ENCODE data around the gene ZNF284. TPM values are rescaled to one million over a fixed set of nuclear protein-coding genes. Genes with fewer than 3 reads are reported as not detected.

Gene ZNF284
- total RNA-seq, 1 experiment from 2014 or later = 1.7 TPM

- Mint-ChIP-seq H3K4me1 (peaks cover 11% of the 10 kb centered on the region), H3K9me3 (peaks cover 48% of the 10 kb centered on the region), H3K27ac (peak within 1 kb of the TSS; percentile 56), H3K27me3 (ENCODE audit: low read depth) (peaks cover 18% of the 10 kb centered on the region), H3K4me3 (peak within 1 kb of the TSS; percentile 95), H3K36me3 (peaks cover 37% of the 10 kb centered on the region)
- ATAC-seq = peak; percentile 98
- TF ChIP-seq ZNF263 (CRISPR knock-in tag; IDR thresholded peaks at IDR 0.05; ENCODE audit: low read depth) (no peak), CREM (CRISPR knock-in tag; IDR thresholded peaks at IDR 0.05) (peak; percentile 39; the same call in 1 of the 2 replicates), GABPB1 (CRISPR knock-in tag; IDR thresholded peaks at IDR 0.05) (0 out of 2 replicates have a peak, but pooled peaks have one; percentile 39)
- ChIA-PET POLR2A (no interaction called here), CTCF (interaction anchor here (0.8 kb wide), 1 partner anchor 216 kb away, joined by 3 read pairs; no protein-coding TSS in a partner anchor)
- peak; percentile 65 for DNase-seq (ENCODE audit: low spot score)
These were observed 46.6 kb upstream of the ZNF284 start, which contains the start of gene ZNF222 for GRCh38 chr19:44025217-44025936. ZNF222 (plus strand) TSS chr19:44025379; CDS start chr19:44025437, 58 bp downstream.

DNA sequence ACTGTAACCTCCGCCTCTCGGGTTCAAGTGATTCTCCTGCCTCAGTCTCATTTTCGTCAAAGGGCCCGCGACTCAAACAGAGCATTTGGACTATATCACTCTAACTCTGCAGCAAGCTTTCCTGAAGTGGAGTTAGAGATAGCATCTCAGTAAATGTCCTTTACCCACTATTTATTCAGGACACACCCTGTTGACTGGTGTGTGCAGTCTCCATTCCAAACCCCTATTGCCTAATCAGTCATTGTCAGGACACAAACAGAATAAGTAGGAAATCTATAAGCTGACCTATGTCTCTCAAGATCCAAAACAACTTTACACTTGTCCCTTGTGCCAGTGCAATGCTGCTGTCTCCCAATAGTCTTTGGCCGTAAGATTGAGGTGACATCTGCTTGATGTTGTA lies 45.3 kb upstream of the ZNF284 start:
- no peak for ATAC-seq
- no peak for DNase-seq (ENCODE audit: low spot score)
- Mint-ChIP-seq H3K27me3 (ENCODE audit: low read depth) (peaks cover 9% of the 10 kb centered on the region), H3K27ac (no peak overlapping the region), H3K4me3 (peak overlapping the region; percentile 95; the same call in 1 of the 2 replicates), H3K9me3 (peaks cover 54% of the 10 kb centered on the region), H3K4me1 (peaks cover 11% of the 10 kb centered on the region), H3K36me3 (peaks cover 49% of the 10 kb centered on the region)
- TF ChIP-seq HMGXB4 (CRISPR knock-in tag; IDR thresholded peaks at IDR 0.05) (no peak), MYBL2 (CRISPR knock-in tag; IDR thresholded peaks at IDR 0.05) (no peak), ETV6 (CRISPR knock-in tag; IDR thresholded peaks at IDR 0.05) (no peak), CBFB (CRISPR knock-in tag; IDR thresholded peaks at IDR 0.05; ENCODE audit: low read depth) (no peak), ATF2 (CRISPR knock-in tag; IDR thresholded peaks at IDR 0.05; ENCODE audit: borderline replicate concordance, low read depth) (no peak), ZSCAN18 (CRISPR knock-in tag; IDR thresholded peaks at IDR 0.05) (no peak), CREB1 (CRISPR knock-in tag; IDR thresholded peaks at IDR 0.05) (no peak)
- POLR2A ChIA-PET = no interaction called here
- CTCF ChIA-PET = no interaction called here

DNA sequence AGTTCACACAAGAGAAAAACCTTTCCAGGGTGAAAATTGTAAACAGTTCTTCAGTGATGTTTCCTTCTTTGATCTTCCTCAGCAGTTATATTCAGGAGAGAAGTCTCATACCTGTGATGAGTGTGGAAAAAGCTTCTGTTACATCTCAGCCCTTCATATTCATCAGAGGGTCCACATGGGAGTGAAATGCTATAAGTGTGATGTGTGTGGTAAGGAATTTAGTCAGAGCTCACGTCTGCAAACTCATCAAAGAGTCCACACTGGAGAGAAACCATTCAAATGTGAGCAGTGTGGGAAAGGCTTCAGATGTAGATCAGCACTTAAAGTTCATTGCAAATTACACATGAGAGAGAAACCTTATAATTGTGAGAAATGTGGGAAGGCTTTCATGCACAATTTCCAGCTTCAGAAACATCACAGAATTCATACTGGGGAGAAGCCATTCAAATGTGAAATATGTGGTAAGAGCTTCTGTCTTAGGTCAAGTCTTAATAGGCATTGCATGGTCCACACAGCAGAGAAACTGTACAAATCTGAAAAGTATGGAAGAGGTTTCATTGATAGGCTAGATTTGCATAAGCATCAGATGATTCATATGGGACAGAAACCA lies 39.9 kb upstream of the ZNF284 start:
- ATAC-seq (no peak), DNase-seq (ENCODE audit: low spot score) (no peak)
- Mint-ChIP-seq H3K4me1 (no peaks in the 10 kb centered on the region), H3K27me3 (ENCODE audit: low read depth) (peaks cover 11% of the 10 kb centered on the region), H3K27ac (no peak overlapping the region), H3K9me3 (peaks cover 91% of the 10 kb centered on the region), H3K4me3 (no peak overlapping the region), H3K36me3 (peaks cover 90% of the 10 kb centered on the region)
- CTCF ChIA-PET = no interaction called here
- POLR2A ChIA-PET = no interaction called here
- TF ChIP-seq ELF4 (CRISPR knock-in tag; IDR thresholded peaks at IDR 0.05; ENCODE audit: low read depth) (no peak), TEAD4 (CRISPR knock-in tag; IDR thresholded peaks at IDR 0.05) (no peak), NFYB (CRISPR knock-in tag; conservative IDR thresholded peaks at IDR 0.05; ENCODE audit: low read depth) (no peak), ETV6 (CRISPR knock-in tag; IDR thresholded peaks at IDR 0.05) (no peak), ZBTB21 (CRISPR knock-in tag; IDR thresholded peaks at IDR 0.05; ENCODE audit: borderline replicate concordance) (no peak), JAZF1 (CRISPR knock-in tag; IDR thresholded peaks at IDR 0.05) (no peak)
- TF ChIP-seq, protein P1, sequence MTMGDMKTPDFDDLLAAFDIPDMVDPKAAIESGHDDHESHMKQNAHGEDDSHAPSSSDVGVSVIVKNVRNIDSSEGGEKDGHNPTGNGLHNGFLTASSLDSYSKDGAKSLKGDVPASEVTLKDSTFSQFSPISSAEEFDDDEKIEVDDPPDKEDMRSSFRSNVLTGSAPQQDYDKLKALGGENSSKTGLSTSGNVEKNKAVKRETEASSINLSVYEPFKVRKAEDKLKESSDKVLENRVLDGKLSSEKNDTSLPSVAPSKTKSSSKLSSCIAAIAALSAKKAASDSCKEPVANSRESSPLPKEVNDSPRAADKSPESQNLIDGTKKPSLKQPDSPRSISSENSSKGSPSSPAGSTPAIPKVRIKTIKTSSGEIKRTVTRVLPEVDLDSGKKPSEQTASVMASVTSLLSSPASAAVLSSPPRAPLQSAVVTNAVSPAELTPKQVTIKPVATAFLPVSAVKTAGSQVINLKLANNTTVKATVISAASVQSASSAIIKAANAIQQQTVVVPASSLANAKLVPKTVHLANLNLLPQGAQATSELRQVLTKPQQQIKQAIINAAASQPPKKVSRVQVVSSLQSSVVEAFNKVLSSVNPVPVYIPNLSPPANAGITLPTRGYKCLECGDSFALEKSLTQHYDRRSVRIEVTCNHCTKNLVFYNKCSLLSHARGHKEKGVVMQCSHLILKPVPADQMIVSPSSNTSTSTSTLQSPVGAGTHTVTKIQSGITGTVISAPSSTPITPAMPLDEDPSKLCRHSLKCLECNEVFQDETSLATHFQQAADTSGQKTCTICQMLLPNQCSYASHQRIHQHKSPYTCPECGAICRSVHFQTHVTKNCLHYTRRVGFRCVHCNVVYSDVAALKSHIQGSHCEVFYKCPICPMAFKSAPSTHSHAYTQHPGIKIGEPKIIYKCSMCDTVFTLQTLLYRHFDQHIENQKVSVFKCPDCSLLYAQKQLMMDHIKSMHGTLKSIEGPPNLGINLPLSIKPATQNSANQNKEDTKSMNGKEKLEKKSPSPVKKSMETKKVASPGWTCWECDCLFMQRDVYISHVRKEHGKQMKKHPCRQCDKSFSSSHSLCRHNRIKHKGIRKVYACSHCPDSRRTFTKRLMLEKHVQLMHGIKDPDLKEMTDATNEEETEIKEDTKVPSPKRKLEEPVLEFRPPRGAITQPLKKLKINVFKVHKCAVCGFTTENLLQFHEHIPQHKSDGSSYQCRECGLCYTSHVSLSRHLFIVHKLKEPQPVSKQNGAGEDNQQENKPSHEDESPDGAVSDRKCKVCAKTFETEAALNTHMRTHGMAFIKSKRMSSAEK (CRISPR knock-in tag; IDR thresholded peaks at IDR 0.05; ENCODE audit: borderline replicate concordance) = no peak
- TF ChIP-seq, protein P2, sequence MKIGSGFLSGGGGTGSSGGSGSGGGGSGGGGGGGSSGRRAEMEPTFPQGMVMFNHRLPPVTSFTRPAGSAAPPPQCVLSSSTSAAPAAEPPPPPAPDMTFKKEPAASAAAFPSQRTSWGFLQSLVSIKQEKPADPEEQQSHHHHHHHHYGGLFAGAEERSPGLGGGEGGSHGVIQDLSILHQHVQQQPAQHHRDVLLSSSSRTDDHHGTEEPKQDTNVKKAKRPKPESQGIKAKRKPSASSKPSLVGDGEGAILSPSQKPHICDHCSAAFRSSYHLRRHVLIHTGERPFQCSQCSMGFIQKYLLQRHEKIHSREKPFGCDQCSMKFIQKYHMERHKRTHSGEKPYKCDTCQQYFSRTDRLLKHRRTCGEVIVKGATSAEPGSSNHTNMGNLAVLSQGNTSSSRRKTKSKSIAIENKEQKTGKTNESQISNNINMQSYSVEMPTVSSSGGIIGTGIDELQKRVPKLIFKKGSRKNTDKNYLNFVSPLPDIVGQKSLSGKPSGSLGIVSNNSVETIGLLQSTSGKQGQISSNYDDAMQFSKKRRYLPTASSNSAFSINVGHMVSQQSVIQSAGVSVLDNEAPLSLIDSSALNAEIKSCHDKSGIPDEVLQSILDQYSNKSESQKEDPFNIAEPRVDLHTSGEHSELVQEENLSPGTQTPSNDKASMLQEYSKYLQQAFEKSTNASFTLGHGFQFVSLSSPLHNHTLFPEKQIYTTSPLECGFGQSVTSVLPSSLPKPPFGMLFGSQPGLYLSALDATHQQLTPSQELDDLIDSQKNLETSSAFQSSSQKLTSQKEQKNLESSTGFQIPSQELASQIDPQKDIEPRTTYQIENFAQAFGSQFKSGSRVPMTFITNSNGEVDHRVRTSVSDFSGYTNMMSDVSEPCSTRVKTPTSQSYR (CRISPR knock-in tag; IDR thresholded peaks at IDR 0.05) = no peak
- TF ChIP-seq, protein P3, sequence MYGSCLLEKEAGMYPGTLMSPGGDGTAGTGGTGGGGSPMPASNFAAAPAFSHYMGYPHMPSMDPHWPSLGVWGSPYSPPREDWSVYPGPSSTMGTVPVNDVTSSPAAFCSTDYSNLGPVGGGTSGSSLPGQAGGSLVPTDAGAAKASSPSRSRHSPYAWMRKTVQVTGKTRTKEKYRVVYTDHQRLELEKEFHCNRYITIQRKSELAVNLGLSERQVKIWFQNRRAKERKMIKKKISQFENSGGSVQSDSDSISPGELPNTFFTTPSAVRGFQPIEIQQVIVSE (CRISPR knock-in tag; IDR thresholded peaks at IDR 0.05; ENCODE audit: borderline replicate concordance) = no peak
